ENCODE data around the gene PRDX5. TPM values are rescaled to one million over a fixed set of nuclear protein-coding genes. Genes with fewer than 3 reads are reported as not detected.
"Not testable (repeated sequence)": the region's sequence is repeated elsewhere in the genome, so short reads cannot be mapped to it uniquely, and the experiment has no call there.

PRDX5 gene
- total RNA-seq, 3 donors from 2014 or later: 159 to 512 (median 353) TPM

DNA sequence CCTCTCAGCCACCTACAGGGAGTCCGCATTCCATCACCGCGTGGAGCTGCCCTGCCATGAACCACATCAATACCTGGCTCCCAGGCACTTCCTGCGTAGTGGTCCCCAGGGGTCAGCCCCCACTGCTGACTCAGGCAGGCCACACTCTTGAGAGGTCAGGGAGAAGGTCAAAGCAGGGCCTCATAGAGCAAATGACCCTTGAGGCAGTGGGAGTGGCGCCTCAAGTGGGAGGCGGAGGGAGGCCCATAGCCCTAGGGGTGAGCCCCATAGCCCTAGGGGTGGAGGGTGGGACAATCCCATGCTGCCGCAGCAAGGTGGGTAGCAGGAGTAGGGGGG lies 5.0 kb downstream of the PRDX5 start:
- peak in 1 of 3 donors; percentile 42 for DNase-seq
- Histone ChIP-seq H3K4me1 (ENCODE audit: low read depth) (peaks cover 22% of the 10 kb centered on the region), H3K36me3 (ENCODE audit: low read depth) (no peaks in the 10 kb centered on the region), H3K9me3 (no peaks in the 10 kb centered on the region), H3K4me3 (no peak overlapping the region)
- TF ChIP-seq, protein P1, sequence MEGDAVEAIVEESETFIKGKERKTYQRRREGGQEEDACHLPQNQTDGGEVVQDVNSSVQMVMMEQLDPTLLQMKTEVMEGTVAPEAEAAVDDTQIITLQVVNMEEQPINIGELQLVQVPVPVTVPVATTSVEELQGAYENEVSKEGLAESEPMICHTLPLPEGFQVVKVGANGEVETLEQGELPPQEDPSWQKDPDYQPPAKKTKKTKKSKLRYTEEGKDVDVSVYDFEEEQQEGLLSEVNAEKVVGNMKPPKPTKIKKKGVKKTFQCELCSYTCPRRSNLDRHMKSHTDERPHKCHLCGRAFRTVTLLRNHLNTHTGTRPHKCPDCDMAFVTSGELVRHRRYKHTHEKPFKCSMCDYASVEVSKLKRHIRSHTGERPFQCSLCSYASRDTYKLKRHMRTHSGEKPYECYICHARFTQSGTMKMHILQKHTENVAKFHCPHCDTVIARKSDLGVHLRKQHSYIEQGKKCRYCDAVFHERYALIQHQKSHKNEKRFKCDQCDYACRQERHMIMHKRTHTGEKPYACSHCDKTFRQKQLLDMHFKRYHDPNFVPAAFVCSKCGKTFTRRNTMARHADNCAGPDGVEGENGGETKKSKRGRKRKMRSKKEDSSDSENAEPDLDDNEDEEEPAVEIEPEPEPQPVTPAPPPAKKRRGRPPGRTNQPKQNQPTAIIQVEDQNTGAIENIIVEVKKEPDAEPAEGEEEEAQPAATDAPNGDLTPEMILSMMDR (IDR thresholded peaks at IDR 0.05): no peak
- intact Hi-C loops (cut with DNase I, micrococcal nuclease): no loop called here
- ATAC-seq: no peak

DNA sequence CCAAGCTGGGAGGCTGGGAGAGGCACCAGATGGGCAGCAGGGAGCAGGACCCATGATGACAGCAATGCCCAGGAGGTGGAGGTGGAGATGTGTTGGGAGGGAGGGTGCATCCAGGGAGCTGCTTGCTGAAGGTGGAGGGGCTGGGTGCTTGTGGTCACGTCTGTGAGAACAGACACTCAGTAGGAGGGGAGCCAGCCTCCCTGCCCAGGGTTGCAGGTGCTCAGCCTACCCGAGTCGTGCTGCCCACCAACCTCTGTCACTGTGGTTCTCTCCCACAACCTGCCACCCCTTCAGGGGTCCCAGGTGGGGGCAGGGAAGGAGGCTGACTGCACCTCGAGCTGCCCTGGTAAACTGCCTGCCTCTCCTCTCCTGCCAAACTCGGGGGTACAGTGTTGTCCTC lies 5.5 kb downstream of the PRDX5 start:
- no peaks in the 10 kb centered on the region for H3K36me3 ChIP-seq (ENCODE audit: low read depth)
- H3K9me3 ChIP-seq: no peaks in the 10 kb centered on the region
- no peak for ATAC-seq
- peaks cover 22% of the 10 kb centered on the region for H3K4me1 ChIP-seq (ENCODE audit: low read depth)
- peak in 1 of 3 donors; percentile 46 for DNase-seq
- TF ChIP-seq, protein P1 (IDR thresholded peaks at IDR 0.05): no peak
- intact Hi-C loops (cut with DNase I, micrococcal nuclease): no loop called here
- no peak overlapping the region for H3K4me3 ChIP-seq

DNA sequence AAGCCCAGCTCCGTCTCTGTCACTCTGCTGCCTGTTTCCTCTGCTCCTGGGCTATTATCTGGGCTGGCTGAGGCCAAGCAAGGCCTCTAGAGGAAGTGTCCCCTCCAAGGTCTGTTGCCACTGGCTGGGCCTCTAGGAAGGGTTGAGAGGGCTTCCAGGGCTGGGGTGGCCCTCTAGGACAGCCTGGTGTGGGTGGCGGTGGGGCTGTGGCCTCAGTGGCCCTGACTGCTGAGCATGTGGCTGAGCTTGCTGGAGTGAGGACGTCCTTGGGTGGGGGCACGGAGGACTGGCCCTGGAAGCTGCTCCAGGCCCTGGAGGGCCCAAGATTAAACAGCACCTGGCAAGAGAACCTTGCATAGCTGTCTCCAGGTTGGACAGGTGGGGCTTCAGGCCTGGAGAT lies 6.1 kb downstream of the PRDX5 start:
- DNase-seq: peak in 2 of 3 donors; percentile 26 to 48
- H3K4me3 ChIP-seq; H3K36me3 ChIP-seq (ENCODE audit: low read depth); H3K9me3 ChIP-seq; ATAC-seq; intact Hi-C loops (cut with DNase I, micrococcal nuclease): not testable (repeated sequence)
- peaks cover 23% of the 10 kb centered on the region for H3K4me1 ChIP-seq (ENCODE audit: low read depth)

DNA sequence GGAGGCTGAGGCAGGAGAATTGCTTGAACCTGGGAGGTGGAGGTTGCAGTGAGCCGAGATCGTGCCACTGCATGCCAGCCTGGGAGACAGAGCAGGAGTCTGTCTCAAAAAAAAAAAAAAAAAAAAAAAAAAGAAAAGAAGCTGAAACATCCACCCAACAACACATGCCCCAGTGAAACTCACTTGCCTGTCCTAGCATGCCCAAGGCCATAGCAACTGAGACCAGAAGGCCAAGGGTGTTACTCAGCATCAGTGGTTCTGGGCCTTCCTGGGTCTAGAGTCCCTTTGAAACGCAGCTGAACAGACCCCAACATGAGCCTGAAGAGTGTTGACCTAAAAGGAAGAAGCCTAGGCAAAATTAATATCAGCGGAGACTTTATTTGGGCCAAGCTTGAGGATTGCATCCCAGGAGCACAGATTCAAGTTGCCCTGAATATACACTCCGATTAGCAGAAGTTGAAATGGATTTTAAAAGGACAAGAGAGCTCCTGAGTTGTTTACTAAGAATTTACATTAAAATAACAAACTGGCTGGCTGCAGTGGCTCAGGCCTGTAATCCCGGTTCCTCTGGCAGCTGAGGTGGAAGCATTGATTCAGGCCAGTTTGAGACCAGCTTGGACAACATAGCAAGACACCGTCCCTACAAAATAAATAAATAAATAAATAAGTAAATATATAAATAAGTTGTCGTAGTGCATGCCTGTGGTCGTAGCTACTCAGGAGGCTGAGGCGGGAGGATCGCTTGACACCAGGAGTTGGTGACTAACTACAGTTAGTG lies 7.0 kb downstream of the PRDX5 start:
- Histone ChIP-seq H3K9me3 (no peaks in the 10 kb centered on the region), H3K4me3 (no peak overlapping the region), H3K36me3 (ENCODE audit: low read depth) (no peaks in the 10 kb centered on the region), H3K4me1 (ENCODE audit: low read depth) (peaks cover 29% of the 10 kb centered on the region)
- intact Hi-C loops (cut with DNase I, micrococcal nuclease): no loop called here
- TF ChIP-seq, protein P1 (IDR thresholded peaks at IDR 0.05): no peak
- peak in 1 of 3 donors; percentile 18 for DNase-seq
- ATAC-seq: no peak

DNA sequence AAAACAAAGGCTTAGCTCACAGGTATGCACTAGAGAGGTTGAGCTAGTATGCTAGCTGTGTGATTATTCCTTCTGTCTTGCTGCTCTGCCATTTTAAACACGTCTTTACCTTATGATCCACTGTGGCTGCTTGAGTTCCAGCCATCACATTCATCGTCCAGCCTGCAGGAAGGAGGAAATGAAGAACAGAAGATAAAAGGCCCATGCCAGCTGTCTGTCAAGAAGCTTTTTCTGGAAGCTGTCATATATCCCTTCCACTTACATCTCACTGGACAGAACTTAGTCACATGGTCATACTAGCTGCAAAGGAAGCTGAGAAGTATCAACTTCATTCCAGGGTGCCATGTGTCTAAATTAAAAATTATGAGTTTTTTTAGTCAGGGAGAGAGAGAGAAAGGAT lies 9.5 kb downstream of the PRDX5 start:
- H3K36me3 ChIP-seq (ENCODE audit: low read depth): no peaks in the 10 kb centered on the region
- peaks cover 29% of the 10 kb centered on the region for H3K4me1 ChIP-seq (ENCODE audit: low read depth)
- ATAC-seq (no peak), DNase-seq (no peak)
- intact Hi-C loops (cut with DNase I, micrococcal nuclease): no loop called here
- no peaks in the 10 kb centered on the region for H3K9me3 ChIP-seq
- H3K4me3 ChIP-seq: no peak overlapping the region
- TF ChIP-seq, protein P1 (IDR thresholded peaks at IDR 0.05): no peak

DNA sequence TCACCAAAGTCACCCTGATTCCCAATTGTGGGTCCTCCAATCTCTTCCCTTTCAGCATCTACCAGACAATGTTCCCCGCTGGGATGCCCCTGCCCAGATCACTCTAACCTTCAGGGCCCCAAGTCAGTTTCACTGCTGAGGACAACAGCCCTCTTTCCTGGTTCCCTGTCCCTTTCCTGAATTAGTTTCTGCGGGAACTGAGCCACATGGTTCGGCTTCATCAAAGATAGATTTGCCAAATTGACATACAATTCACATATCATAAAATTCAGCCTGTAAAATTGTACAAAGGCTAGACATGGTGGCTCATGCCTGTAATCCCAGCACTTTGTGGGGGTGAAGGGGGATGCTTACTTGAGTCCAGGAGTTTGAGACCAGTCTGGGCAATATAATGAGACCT lies 10.1 kb downstream of the PRDX5 start:
- no peak overlapping the region for H3K4me3 ChIP-seq
- ATAC-seq: peak; percentile 24
- TF ChIP-seq, protein P1 (IDR thresholded peaks at IDR 0.05): no peak
- H3K9me3 ChIP-seq: no peaks in the 10 kb centered on the region
- no peaks in the 10 kb centered on the region for H3K36me3 ChIP-seq (ENCODE audit: low read depth)
- peak in 2 of 3 donors; percentile 53 to 82 for DNase-seq
- intact Hi-C loops (cut with DNase I, micrococcal nuclease): no loop called here
- peaks cover 30% of the 10 kb centered on the region for H3K4me1 ChIP-seq (ENCODE audit: low read depth)
